ENCODE results near the gene RPH3AL. TPM values are rescaled to one million over a fixed set of nuclear protein-coding genes. Genes with fewer than 3 reads are reported as not detected.

The RPH3AL gene
- total RNA-seq, 1 donor from 2014 or later: 26.7 TPM

DNA sequence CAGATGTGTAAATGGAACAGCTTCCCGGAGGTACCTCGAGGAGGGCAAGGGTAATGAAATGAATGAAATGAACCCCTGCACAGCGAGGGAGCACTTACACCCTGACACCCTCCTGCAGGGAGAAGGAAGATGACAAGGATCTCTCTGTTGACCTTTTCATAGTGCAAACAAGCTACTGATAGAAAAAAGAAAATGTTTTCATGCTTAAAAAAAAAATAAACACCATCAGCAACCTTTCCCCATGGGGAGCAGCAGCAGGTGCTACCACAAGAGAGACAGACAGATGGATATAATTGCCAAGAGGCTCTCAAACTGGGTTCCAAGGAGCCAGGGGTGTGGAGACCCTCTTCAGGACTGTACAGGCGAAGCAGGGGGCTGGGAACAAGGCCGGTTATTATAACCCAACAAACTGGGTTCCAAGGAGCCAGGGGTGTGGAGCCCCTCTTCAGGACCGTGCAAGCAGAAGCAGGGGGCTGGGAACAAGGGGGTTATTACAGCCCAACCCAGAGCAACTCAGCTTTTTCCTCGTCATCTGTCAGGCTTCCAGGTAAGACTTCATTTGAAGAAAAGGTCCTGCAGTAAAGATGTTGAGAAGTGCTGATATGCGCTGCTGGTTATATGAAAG, 718 bp upstream of the RPH3AL start:
- DNase-seq (ENCODE audit: low spot score): no peak

DNA sequence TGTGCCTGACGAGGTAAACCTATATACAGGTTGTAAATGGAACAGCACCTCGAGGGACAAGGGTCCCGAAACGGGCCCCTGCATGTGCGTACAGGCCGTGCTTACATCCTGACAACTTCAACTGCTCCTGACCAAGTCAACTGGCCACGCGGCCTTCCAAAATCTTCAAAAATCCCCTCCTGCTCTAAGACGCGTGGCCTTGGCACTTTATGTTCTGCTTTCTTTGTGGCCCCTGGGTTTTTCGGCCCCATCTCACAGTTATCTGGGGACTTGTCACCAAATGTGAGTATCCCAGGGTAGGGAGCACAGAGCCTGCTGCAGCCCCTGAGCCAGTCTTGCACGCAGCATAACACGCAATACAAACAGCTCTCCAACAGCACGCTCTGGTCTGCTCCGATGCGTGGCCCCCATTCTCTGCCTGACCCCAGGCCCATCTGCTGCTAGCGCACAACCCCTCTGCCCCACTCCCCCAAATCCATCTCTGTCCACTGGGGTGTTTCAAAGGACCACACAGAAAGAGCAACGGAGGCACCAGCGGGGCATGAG, 659 bp downstream of the RPH3AL start:
- DNase-seq (ENCODE audit: low spot score): no peak

DNA sequence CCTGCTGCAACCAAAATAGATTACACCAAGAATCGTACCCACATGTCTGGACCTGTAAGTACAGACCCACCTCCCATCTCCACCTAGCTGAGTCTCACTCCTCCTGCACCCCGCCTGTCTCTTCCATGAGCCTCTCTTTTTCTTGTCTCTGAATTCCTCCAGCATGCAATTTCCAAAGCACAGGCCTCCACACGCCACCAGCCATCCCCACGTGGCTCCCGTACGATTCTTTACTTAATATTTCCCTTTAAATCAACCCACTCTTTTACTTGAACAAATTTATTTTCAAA, 1.2 kb downstream of the RPH3AL start:
- no peak for DNase-seq (ENCODE audit: low spot score)

DNA sequence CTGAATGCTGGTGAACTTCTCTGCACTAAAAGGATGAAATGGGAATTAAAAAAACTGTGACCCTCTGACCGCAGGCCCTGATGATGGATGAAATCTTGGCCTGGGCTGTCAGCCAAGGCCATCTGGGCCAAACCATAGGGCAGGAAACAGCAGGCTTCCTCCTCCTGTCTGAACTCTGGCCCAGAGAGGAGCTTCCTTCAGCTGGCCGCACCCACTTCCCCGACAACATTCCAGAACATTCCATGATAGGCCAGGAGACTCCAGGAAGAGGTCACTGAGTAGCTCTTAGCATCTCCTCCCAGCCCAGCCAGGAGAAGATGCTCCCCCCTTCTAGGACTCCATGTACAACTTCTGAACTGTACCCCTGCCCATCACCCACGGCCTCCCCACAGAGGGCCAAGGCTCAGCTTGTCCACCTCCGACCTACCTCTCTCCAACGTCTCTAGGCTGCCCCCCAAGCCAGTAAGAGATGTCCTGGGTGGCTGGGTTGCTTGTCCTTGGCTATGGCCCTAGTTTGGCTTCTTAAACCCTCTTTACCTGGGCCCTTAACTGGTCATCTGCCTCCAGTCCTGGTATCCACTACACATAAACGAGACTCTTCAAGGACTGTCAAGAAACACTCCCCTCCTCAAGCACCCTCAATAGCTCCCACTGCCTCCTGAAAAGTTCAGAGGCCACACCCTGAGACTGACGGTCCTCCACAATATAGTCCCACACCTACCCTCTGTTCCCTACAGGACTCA, 1.7 kb downstream of the RPH3AL start:
- peak; percentile 89 for DNase-seq (ENCODE audit: low spot score)

DNA sequence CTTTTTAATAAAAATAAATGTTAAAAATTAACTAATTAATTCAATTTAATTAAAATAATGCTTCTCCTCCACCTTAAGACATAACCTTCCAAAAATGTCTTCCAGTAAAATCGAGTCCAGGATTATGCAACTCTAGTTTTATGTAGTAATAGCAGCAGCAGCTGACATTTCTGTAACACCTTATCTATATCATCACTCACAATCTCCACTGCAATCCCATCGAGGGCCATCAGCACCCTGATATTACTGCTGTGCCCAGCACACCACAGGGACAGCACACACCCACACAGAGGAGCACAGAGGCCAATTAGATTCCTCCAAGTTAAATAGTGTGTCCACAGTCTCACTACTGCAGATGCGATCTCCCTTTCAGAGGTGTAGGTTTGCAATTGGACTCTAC, 2.9 kb downstream of the RPH3AL start:
- DNase-seq (ENCODE audit: low spot score): no peak

DNA sequence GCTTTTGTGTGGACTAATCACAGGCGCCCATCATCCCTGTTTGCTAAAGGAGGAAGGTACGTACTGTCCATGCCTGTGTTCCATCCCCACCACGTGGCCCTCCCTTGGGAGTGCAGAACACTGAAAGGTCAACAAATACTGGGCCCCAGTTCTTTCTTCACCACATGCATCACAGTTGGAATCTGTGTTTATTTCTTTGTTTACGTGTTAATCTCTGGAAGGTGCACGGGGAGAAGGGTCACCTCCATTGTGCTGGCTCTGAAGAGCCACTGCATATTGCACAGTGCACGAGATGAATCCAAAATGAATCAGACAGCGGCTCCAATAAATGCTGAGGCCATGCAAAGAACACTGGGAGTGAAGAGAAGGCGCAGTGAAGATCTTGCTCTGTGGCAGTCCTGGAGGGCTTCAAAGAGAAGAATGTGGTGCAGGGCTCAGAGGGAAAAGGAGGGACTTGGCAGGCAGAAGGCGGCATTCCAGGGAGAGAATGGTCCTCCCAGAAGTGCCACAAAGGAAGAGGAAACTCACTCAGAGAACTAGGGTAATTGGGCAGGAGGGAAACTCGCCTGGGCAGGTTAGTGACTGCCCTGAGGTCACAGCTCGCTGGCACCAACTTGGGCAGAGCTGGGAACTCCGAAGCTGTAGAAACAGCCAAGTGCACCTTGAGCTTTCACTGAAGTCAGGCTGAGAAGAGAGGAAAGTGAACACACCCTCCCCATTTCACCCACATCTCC, 3.7 kb downstream of the RPH3AL start:
- DNase-seq (ENCODE audit: low spot score): peak; percentile 85

DNA sequence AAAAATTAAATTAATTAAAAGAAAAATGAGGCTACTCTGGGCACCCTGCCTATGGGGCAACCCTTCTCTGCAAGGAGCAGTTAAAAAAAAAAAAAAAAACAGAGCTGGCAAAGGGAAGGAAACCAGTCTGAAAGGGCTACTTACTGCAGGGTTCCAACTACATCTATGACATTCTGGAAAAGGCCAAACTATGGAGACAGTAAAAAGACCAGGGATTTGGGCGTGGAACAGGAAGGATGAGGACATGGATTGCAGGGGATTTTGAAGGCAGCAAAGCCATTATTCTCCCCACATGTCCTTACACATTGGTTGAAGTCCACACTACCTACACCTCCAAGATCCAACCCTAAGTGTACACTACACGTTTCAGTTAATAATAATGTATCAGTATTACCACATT, 4.6 kb downstream of the RPH3AL start:
- no peak for DNase-seq (ENCODE audit: low spot score)

DNA sequence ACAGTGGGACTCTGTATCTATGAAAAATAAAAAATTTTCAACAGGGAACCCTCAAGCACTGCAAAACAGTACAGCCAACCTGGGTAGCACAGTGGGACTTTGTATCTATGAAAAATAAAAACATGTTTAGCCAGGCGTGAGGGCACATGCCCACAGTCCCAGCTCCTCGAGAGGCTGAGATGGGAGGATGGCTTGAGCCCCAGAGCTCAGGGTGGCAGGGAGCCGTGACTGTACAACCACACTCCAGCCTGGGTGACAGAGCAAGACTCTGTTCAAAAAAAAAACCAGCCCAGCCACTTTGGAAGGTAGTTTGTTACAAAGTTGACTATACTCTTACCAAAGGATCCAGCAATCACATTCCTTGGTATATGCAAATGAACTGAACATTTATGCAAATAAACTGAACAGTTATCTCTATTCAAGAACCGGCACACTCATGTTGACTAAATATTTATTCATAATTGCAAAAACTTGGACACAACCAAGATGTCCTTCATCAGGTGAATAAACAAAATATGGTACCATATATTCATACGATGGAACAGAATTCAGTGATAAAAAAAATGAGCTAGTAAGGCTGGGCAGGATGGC, 5.2 kb downstream of the RPH3AL start:
- no peak for DNase-seq (ENCODE audit: low spot score)

DNA sequence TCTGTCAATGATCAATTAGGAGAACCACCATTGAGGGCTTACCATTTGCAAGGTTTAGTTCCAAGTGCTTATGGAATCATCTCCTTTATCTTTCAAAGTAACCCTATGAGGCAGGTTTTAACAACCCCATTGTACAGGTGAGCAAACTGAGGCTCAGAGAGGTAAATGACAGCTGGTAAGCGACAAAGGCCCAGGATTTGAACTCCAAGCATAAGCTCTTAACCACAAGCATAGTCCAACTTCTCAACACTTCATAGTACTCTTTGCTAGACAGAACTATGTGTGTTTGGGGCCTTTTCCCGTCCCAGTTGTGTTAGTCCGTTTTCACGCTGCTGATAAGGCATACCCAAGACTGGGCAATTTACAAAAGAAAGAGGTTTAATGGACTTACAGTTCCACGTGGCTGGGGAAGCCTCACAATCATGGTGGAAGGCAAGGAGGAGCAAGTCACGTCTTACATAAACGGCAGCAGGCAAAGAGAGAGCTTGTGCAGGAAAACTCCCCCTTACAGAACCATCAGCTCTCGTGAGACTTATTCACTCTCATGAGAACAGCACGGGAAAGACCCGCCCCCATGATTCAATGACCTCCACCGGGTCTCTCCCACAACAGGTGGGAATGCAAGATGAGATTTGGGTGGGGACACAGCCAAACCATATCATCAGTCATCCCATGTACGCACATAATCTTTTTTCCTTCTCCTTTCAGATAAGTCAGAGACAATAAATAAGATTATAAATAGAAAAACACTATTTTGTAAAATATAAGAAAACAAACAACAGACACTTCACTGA, 6.4 kb downstream of the RPH3AL start:
- no peak for DNase-seq (ENCODE audit: low spot score)

DNA sequence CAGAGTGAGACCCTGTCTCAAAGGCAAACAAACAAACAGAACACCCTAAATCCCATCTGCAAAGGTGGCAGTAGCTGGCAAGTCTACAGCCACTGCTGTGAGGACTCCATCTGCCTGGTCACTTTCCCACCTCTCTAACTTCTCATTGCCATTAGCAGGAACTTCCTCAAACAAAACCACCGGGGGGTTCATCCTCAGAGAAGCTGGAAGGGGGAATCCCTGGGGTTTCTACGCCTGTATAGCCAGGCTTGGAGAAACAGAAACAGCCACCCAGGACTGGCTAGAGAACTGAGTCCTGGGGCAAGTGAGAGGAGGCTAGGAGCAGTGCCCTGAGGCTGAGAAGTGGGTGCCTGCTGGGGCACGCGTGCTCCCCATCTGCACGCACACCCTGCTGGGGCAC, 7.3 kb downstream of the RPH3AL start:
- no peak for DNase-seq (ENCODE audit: low spot score)

DNA sequence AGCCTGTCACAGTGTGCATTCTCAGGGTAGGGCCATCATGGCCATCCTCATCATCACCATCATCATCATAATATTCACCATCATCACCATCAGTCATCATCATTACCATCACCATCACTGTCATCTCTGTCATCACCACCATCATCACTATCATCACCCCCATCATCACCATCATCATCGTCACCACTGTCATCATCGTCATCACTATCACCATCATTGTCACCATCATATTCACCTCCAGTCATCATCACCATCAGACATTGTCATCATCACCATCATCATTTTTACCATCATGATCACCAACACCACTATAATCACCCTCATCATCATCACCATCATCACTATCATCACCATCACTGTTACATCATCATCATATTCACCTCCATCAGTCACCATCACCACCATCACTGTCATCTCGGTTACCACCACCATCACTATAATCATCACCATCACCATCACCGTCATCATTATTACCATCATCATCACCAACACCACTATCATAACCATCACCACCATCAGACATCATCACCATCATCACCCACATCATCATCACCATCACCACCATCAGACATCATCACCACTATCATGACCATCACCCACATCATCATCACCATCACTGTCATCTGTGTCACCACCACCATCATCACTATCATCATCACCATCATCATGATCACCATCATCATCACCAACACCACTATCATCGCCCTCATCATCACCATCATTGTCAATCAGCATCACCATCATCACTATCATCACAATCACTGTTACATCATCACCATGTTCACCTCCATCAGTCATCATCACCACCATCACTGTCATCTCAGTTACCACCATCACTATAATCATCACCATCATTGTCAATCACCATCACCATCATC, 8.5 kb downstream of the RPH3AL start:
- no peak for DNase-seq (ENCODE audit: low spot score)

DNA sequence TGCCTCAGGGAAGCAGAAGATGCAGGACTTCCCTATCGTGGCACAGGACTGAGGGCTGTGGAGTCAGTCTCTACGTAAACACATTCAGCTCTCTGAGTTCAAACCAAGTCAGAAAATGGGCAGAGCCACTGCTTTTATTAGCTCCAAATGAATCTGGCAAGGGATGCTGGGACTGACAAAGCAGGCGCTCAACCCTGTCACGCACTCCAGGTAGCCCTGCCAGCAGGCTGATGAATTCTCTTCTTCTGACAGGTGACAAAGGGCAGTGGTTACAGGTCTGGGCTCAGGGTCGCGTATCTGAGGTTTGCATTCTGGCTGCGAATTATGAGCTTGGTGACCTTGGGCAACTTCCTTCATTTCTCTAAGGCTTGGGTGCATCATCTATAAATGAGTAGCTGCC, 9.4 kb downstream of the RPH3AL start:
- DNase-seq (ENCODE audit: low spot score): no peak

DNA sequence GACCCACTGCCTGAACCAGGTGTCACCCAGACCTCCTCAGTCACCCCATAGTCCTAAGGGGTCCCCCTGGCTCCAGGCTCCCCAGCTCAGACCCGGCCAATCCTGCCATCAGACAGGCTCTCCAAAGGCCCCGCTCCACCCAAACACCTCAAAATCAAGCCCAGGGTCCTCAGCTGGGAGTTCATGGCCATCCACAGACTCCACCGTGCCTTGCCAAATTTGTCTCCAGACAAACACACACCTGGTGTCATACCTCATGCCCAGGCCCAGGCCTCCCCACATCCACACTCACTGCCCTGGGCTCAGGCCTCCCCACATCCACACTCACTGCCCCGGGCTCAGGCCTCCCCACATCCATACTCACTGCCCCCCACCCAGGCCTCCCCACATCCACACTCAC, 12.5 kb downstream of the RPH3AL start:
- DNase-seq (ENCODE audit: low spot score): no peak

DNA sequence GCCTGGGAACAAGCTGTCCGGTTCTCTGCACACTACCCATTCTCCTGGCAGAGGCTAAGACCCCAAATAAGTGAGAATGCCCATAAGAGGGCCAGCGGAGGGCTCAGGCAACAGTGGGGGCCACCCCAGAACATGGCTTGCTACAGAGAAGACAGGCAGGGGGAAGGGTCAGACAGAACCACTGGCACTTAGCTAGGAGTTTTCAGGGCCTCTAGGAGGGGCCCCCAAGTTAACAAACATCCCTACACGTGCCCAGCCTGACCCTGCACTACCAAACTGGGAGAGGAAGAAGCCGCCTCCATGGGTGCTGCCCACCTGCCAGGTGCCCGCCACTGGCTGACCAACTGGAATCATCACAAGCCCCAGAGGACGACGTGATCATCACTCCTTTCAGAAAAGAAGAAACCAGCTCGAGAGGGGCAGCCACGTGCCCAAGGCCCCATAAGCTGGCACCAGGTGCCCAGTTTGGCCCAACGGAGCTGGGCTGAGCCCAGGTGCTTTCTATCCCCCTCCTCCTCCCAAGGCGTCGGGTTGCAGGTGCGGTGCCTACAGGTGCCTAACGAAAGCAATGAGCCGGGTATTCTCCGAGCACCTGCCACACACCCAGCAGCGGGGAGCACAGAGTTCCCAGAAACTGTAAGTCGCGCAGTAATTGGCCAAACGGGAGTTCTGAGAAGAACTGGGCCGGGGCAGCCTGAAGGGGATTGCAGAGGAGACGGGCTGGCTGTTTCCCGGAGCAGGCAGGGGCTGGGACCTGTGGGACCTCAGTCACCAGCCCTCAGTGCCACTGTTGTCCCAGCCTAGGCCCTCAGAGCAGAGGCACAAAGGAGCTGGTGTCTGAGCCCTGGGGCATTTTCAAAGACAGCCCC, 13.2 kb downstream of the RPH3AL start:
- DNase-seq (ENCODE audit: low spot score): no peak

DNA sequence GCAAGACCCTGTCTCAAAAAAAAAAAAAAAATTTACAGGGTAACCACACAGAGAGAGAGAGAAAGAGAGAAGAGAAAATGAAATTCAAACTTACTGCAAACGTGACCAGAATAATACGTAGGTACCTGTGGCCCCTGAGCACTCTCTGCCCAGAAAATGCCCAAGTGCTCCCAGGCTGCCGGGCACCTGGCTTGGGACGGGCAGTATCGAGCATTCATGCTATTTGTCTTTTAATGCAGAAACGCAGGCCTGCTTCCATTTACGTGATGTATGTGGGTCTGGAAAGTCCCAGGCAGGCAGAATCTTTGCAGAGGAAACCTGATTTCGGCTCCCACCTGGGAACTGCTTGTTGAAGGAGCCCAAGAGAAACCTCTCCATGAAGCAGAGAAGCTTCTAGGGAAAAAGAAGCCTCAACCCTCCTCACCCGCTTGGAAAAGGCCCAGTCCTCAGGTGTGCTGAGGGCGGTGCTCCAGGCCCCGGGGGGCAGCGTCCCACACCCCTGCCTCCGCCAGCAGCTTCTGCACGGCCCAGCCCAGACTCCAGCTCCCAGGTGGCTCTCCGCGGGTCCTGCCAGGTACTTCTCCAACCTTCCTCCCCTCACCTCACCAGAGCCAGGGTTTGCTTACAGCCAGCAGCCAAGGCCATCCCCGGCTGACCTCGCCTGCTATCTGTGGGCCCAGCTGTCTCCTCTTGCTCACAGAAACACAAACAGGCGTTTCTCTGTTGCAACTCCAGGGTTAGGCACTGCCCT, 14.0 kb downstream of the RPH3AL start:
- DNase-seq (ENCODE audit: low spot score): no peak

DNA sequence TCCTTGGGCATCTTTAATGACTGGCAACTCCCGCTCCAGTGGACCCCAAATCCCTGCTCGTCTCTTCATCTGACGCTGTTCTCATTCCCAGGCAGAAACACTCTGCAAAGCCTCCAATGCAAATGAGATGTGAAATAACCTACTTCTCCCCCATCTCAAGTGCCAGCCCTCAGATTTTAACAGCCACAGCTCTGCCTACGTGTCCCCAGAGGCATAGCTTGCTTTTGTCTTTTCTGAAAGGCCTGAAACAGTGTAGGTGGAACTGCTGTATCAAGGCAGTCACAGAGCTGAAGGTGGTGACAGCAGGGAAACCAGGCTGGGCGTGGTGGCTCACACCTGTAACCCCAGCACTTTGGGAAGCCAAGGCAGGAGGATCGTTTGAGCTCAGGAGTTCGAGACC, 14.7 kb downstream of the RPH3AL start:
- no peak for DNase-seq (ENCODE audit: low spot score)

DNA sequence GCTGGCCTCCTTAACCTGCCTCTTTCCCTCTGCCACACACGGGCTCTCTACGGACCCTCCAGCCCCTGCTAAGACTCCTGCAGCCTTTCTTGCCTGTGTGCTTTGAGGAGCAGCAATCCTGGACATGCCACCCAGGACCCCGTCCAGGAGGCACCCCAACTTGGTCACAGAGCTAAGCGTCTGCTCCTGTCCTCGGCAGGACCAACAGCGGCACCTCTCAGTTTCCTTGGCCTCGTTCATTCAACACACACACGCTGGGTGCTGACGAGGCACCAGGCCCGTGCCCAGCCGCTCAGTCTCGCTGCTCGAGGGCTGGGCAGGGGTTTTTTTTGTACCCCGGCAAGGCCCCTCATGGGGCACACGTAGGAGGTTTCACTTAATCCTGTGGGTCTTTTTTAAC, 15.2 kb downstream of the RPH3AL start:
- no peak for DNase-seq (ENCODE audit: low spot score)

DNA sequence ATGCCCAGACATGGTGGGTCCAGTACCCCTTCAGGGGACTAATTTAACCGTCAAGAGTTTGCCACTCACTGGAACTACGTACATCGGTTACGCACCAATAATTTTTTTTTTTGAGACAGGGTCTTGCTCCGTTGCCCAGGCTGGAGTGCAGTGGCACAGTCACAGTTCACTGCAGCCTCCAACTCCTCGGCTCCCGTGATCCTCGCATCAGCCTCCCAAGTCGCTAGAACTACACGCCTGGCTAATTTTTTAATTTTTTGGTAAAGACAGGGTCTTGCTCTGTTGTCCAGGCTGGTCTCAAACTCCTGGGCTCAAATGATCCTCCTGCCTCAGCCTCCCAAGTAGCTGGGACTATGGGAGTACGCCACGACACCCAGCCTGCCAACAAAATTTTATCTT, 15.6 kb downstream of the RPH3AL start:
- no peak for DNase-seq (ENCODE audit: low spot score)
